Measurements from ENCODE around the gene RASGRP3. TPM values are rescaled to one million over a fixed set of nuclear protein-coding genes. Genes with fewer than 3 reads are reported as not detected.

The RASGRP3 gene
- total and polyA plus RNA-seq, 2 donors (not counting 3 experiments of a cell fraction or from before 2014, with no cell fraction given), result 16.0 to 39.6 TPM

DNA sequence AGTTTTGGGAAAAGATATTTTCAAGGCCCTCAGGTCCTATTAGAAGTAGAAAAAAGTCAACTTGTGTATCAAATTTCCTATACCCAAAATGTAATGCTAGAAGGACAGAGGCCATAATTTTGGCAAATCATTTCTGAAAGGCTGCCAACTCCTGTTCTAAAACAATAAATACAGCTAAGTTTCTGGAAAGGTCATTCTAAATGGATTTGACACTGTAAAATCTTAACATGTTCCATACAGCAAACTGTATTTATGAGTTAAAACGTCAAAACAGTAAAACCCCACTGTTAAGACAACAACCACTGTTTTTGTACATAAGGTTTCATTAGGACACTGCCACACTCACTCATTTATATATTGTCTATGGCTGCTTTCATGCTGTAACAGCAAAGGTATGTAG, 113.0 kb downstream of the RASGRP3 start:
- H3K36me3 ChIP-seq (ENCODE audit: control insufficient read depth in 2 of 2, extremely low read depth in 1 of 2, insufficient read depth in 2 of 2, low read length in 2 of 2), result peaks cover 17 to 28% of the 10 kb centered on the region in 2 experiments
- no TSS peak for BruUV-seq (replicated peaks)

More for the DNA sequence above, 113.0 kb downstream of the RASGRP3 start:
- CTCF ChIA-PET, result interaction anchor here (1.0 to 1.2 kb wide), 2 partner anchors 10 to 114 kb away, joined by 3 to 4 read pairs; partner anchors contain the start of gene FAM98A
- no peak overlapping the region for H3K4me3 ChIP-seq (replicated peaks in 1 of 3; ENCODE audit: insufficient read depth in 1 of 3, low read depth in 1 of 3, low read length in 3 of 3)
- FAIRE-seq (no peak), DNase-seq (ENCODE audit: low read depth, low spot score) (peak; percentile 64)
- TF ChIP-seq, protein P1, sequence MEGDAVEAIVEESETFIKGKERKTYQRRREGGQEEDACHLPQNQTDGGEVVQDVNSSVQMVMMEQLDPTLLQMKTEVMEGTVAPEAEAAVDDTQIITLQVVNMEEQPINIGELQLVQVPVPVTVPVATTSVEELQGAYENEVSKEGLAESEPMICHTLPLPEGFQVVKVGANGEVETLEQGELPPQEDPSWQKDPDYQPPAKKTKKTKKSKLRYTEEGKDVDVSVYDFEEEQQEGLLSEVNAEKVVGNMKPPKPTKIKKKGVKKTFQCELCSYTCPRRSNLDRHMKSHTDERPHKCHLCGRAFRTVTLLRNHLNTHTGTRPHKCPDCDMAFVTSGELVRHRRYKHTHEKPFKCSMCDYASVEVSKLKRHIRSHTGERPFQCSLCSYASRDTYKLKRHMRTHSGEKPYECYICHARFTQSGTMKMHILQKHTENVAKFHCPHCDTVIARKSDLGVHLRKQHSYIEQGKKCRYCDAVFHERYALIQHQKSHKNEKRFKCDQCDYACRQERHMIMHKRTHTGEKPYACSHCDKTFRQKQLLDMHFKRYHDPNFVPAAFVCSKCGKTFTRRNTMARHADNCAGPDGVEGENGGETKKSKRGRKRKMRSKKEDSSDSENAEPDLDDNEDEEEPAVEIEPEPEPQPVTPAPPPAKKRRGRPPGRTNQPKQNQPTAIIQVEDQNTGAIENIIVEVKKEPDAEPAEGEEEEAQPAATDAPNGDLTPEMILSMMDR (IDR thresholded peaks at IDR 0.05; ENCODE audit: extremely low read depth in 1 of 2, insufficient read depth in 1 of 2, low read depth in 1 of 2, low read length in 2 of 2), result no peak
- TF ChIP-seq, protein P2, sequence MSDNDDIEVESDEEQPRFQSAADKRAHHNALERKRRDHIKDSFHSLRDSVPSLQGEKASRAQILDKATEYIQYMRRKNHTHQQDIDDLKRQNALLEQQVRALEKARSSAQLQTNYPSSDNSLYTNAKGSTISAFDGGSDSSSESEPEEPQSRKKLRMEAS (IDR thresholded peaks at IDR 0.05; ENCODE audit: insufficient read depth, insufficient read length), result no peak
- TF ChIP-seq POLR2AphosphoS5 (IDR thresholded peaks at IDR 0.05; ENCODE audit: insufficient read depth, low read depth, low read length) (no peak), GATA2 (IDR thresholded peaks at IDR 0.05; ENCODE audit: insufficient read depth, insufficient read length, low read depth, low read length) (no peak), JUN (IDR thresholded peaks at IDR 0.05; ENCODE audit: borderline replicate concordance, insufficient read depth, insufficient read length, low read depth) (no peak), MYC (IDR thresholded peaks at IDR 0.05; ENCODE audit: low read depth, low read length) (no peak), FOS (IDR thresholded peaks at IDR 0.05; ENCODE audit: borderline replicate concordance, insufficient read depth, low read length) (no peak), POLR2A (IDR thresholded peaks at IDR 0.05; ENCODE audit: low read depth, low read length) (no peak), EZH2 (IDR thresholded peaks at IDR 0.05; ENCODE audit: borderline replicate concordance, low read depth, low read length, severe bottlenecking) (no peak)
- H3K79me2 ChIP-seq (ENCODE audit: control insufficient read depth, insufficient read depth, low read length), result peaks cover 21% of the 10 kb centered on the region
- no peak overlapping the region for H3K27ac ChIP-seq (ENCODE audit: insufficient read depth, low read depth, low read length)
- no peak overlapping the region for H3K4me2 ChIP-seq (ENCODE audit: insufficient read depth, low read length)
- no peaks in the 10 kb centered on the region for H3K9me1 ChIP-seq (replicated peaks; ENCODE audit: control insufficient read depth, extremely low read depth, insufficient read depth, low read length)
- H3K4me1 ChIP-seq (ENCODE audit: control insufficient read depth, extremely low read depth, insufficient read depth, low read length), result no peaks in the 10 kb centered on the region
- no peak overlapping the region for H3K9ac ChIP-seq (replicated peaks; ENCODE audit: extremely low read depth, insufficient read depth, low read length)
- dilution Hi-C loops (cut with MboI; ENCODE audit: extremely low pct_ligation_motif_present, low sequenced_read_pairs) (no loop called here), intact Hi-C loops (cut with micrococcal nuclease) (loop anchor here (10.0 kb wide), 1 partner anchor 565 kb away; no protein-coding TSS in a partner anchor)
- no peaks in the 10 kb centered on the region for H4K20me1 ChIP-seq (replicated peaks; ENCODE audit: control insufficient read depth, extremely low read depth, insufficient read depth, low read length)
- POLR2A ChIA-PET, result no interaction called here
- H2AFZ ChIP-seq (ENCODE audit: low read depth, low read length), result no peak overlapping the region
- no peaks in the 10 kb centered on the region for H3K9me3 ChIP-seq (replicated peaks; ENCODE audit: control insufficient read depth, insufficient read depth, low read length)
- H3K27me3 ChIP-seq (ENCODE audit: control insufficient read depth in 2 of 2, insufficient read depth in 2 of 2, low read length in 2 of 2), result no peaks in the 10 kb centered on the region

Data from endothelial cell of umbilical vein (primary cell).